Mesenchymal stem cell (in vitro differentiated cells and primary cell): ENCODE results near the gene RIC1.

Experiments used
- DNase-seq: peaks from one replicate; pipeline ENCODE4 v3.0.0-alpha.2; 2013
- H2AFZ ChIP-seq: one replicate; pipeline ENCODE4 v1.6.1; 2013; ENCODE audit warnings: low read depth, mild to moderate bottlenecking, control low read depth, inconsistent platforms, low read length, moderate library complexity
- H2AK5ac ChIP-seq: 2 replicates; pipeline ENCODE4 v1.6.1; 2013; ENCODE audit warnings: low read length, moderate library complexity, mild to moderate bottlenecking, inconsistent platforms; ENCODE audit not compliant: severe bottlenecking
- H2BK120ac ChIP-seq: one replicate; pipeline ENCODE4 v1.6.1; 2013; ENCODE audit warnings: low read depth, mild to moderate bottlenecking, inconsistent platforms, low read length, moderate library complexity
- H2BK12ac ChIP-seq, 2 experiments: one replicate each; pipeline ENCODE4 v1.6.1; 2013; ENCODE audit warnings: inconsistent platforms in 2 of 2, low read length in 2 of 2, mild to moderate bottlenecking in 2 of 2, moderate library complexity in 2 of 2, control low read depth in 1 of 2
- H2BK15ac ChIP-seq: one replicate; pipeline ENCODE4 v1.6.1; 2013; ENCODE audit warnings: mild to moderate bottlenecking, low read depth, inconsistent platforms; ENCODE audit not compliant: poor library complexity, severe bottlenecking
- H2BK5ac ChIP-seq: 2 replicates; pipeline ENCODE4 v1.6.1; 2013; ENCODE audit warnings: low read depth, mild to moderate bottlenecking, low read length, control low read depth, inconsistent platforms; ENCODE audit not compliant: poor library complexity, severe bottlenecking
- H3K14ac ChIP-seq, 2 experiments: one replicate each; pipeline ENCODE4 v1.6.1; 2013; ENCODE audit warnings: inconsistent platforms in 2 of 2, low read length in 2 of 2, control low read depth in 1 of 2, mild to moderate bottlenecking in 1 of 2, moderate library complexity in 1 of 2
- H3K18ac ChIP-seq, 2 experiments: one replicate each; pipeline ENCODE4 v1.6.1; 2013; ENCODE audit warnings: inconsistent platforms in 2 of 2, low read length in 2 of 2, control low read depth in 1 of 2, low read depth in 1 of 2, mild to moderate bottlenecking in 1 of 2
- H3K23ac ChIP-seq, 2 experiments: one replicate each; pipeline ENCODE4 v1.6.1; 2013; ENCODE audit warnings: inconsistent platforms in 2 of 2, low read length in 2 of 2, mild to moderate bottlenecking in 2 of 2, moderate library complexity in 2 of 2, control low read depth in 1 of 2
- H3K27ac ChIP-seq: 2 replicates; pipeline ENCODE4 v1.5.1; 2013; ENCODE audit warnings: mild to moderate bottlenecking, moderate library complexity, low read length, control low read depth, inconsistent platforms; ENCODE audit not compliant: poor library complexity, severe bottlenecking
- H3K27me3 ChIP-seq, 2 experiments: 2 replicates each; pipeline versions ENCODE4 v1.6.1 to v1.7.0; 2013; ENCODE audit warnings: low read length in 2 of 2, mild to moderate bottlenecking in 2 of 2, moderate library complexity in 2 of 2, control low read depth in 1 of 2, inconsistent platforms in 1 of 2; ENCODE audit not compliant: control insufficient read depth in 1 of 2, insufficient read depth in 1 of 2
- H3K36me3 ChIP-seq, 2 experiments: 2 replicates each; pipeline versions ENCODE4 v1.6.1 to v1.7.0; 2013; ENCODE audit warnings: low read length in 2 of 2, control low read depth in 1 of 2, inconsistent platforms in 1 of 2, low read depth in 1 of 2, mild to moderate bottlenecking in 1 of 2; ENCODE audit not compliant: insufficient read depth in 2 of 2, control insufficient read depth in 1 of 2
- H3K4ac ChIP-seq, 2 experiments: one replicate each; pipeline ENCODE4 v1.6.1; 2013; ENCODE audit warnings: inconsistent platforms in 2 of 2, low read length in 2 of 2, mild to moderate bottlenecking in 2 of 2, moderate library complexity in 2 of 2, control low read depth in 1 of 2, low read depth in 1 of 2
- H3K4me1 ChIP-seq: 2 replicates; pipeline ENCODE4 v1.6.1; 2013; ENCODE audit warnings: low read depth, low read length, control low read depth; ENCODE audit not compliant: control insufficient read depth, insufficient read depth
- H3K4me2 ChIP-seq: 2 replicates; pipeline ENCODE4 v1.6.1; 2013; ENCODE audit warnings: low read length, mild to moderate bottlenecking, inconsistent platforms; ENCODE audit not compliant: poor library complexity, severe bottlenecking
- H3K4me3 ChIP-seq, 2 experiments: 2 replicates each; pipeline versions ENCODE4 v1.5.1 to v1.7.0; 2013; ENCODE audit warnings: low read length in 2 of 2, mild to moderate bottlenecking in 2 of 2, control low read depth in 1 of 2, low read depth in 1 of 2; ENCODE audit not compliant: insufficient read depth in 1 of 2
- H3K79me1 ChIP-seq: replicated peaks from 2 replicates; pipeline ENCODE4 v1.6.1; 2013; ENCODE audit warnings: mild to moderate bottlenecking, control low read depth, low read length, inconsistent platforms; ENCODE audit not compliant: poor library complexity, severe bottlenecking
- H3K9ac ChIP-seq: 2 replicates; pipeline ENCODE4 v1.7.0; 2013; ENCODE audit warnings: mild to moderate bottlenecking, low read length, moderate library complexity
- H3K9me3 ChIP-seq: 2 replicates; pipeline ENCODE4 v1.7.0; 2013; ENCODE audit warnings: mild to moderate bottlenecking, low read length; ENCODE audit not compliant: control insufficient read depth
- H4K8ac ChIP-seq: one replicate; pipeline ENCODE4 v1.6.1; 2013; ENCODE audit warnings: inconsistent platforms, mild to moderate bottlenecking, low read length, moderate library complexity
- H4K91ac ChIP-seq: one replicate; pipeline ENCODE4 v1.6.1; 2013; ENCODE audit warnings: mild to moderate bottlenecking, low read length, inconsistent platforms
- WGBS: methylation state at CpG from one replicate; pipeline ENCODE4 v1.1.7; 2013; ENCODE audit warnings: mixed read lengths; 5-methylcytosine and 5-hydroxymethylcytosine counted together

Gene RIC1

DNA sequence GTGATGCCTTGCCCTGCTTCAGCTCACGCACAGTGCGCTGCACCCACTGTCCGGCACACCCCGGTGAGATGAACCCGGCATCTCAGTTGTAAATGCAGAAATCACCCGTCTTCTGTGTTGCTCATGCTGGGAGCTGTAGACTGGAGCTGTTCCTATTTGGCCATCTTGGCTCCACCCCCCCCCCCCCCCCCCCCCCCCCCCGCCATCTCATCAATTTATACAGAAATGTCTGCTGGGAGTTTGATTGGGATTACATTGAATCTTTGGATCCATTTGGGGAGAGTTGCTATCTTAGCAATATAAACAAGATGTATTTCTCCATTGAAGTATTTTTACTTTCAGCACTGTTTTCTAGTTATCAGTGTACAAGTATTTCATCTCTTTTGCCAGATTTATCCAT lies 55.2 kb downstream of the RIC1 start:
- no peak overlapping the region for H4K8ac ChIP-seq
- no peaks in the 10 kb centered on the region for H3K9me3 ChIP-seq
- WGBS = 100% methylated on average over 3 of the region's 7 CpGs
- no peak overlapping the region for H3K9ac ChIP-seq
- peaks cover 1% of the 10 kb centered on the region for H3K79me1 ChIP-seq
- no peak overlapping the region for H3K14ac ChIP-seq
- no peak overlapping the region for H3K4ac ChIP-seq
- H3K18ac ChIP-seq = no peak overlapping the region
- no peak overlapping the region for H3K4me2 ChIP-seq
- H3K27me3 ChIP-seq = no peaks in the 10 kb centered on the region
- H3K27ac ChIP-seq = no peak overlapping the region
- H3K4me3 ChIP-seq = no peak overlapping the region
- no peak overlapping the region for H2AK5ac ChIP-seq
- H2BK15ac ChIP-seq = no peak overlapping the region
- no peak overlapping the region for H2AFZ ChIP-seq
- H4K91ac ChIP-seq = no peak overlapping the region
- H3K23ac ChIP-seq = no peak overlapping the region
- DNase-seq = no peak
- H2BK12ac ChIP-seq = no peak overlapping the region
- H3K4me1 ChIP-seq = no peaks in the 10 kb centered on the region
- no peak overlapping the region for H2BK120ac ChIP-seq
- H3K36me3 ChIP-seq = peaks cover 0 to 8% of the 10 kb centered on the region in 2 experiments
- H2BK5ac ChIP-seq = no peak overlapping the region

DNA sequence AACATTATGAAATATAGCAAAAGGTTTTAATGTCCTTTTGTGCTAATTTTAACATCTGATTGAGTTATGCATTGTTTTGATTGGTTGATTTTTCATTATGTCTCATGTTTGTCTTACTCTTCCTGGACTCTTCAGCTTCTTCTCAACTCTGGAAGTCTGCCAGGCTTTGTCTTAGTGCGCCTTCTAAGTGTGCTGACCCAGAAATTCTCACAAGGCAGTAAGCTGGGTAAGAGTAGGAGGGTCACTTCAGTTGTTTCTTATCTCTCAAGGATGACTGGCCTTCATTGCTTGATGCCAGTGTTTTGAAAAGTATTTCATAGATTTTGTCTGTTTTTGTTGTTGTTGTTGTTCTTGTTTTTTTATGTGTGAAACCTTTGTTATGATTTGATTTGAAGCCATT lies 59.2 kb downstream of the RIC1 start:
- Histone ChIP-seq H3K4me1 (no peaks in the 10 kb centered on the region), H3K36me3 (peaks cover 5 to 8% of the 10 kb centered on the region in 2 experiments), H3K18ac (no peak overlapping the region), H3K4ac (no peak overlapping the region), H2BK15ac (no peak overlapping the region), H3K4me3 (no peak overlapping the region), H3K14ac (no peak overlapping the region), H2BK120ac (no peak overlapping the region), H3K79me1 (peaks cover 1% of the 10 kb centered on the region), H3K9ac (no peak overlapping the region), H3K4me2 (no peak overlapping the region), H3K27ac (no peak overlapping the region), H2BK5ac (no peak overlapping the region), H2AFZ (no peak overlapping the region), H4K91ac (no peak overlapping the region), H2BK12ac (no peak overlapping the region), H3K27me3 (no peaks in the 10 kb centered on the region), H3K9me3 (no peaks in the 10 kb centered on the region), H4K8ac (no peak overlapping the region), H3K23ac (no peak overlapping the region), H2AK5ac (no peak overlapping the region)
- DNase-seq = no peak
- WGBS = 0% methylated on average over 1 of the region's 1 CpG

DNA sequence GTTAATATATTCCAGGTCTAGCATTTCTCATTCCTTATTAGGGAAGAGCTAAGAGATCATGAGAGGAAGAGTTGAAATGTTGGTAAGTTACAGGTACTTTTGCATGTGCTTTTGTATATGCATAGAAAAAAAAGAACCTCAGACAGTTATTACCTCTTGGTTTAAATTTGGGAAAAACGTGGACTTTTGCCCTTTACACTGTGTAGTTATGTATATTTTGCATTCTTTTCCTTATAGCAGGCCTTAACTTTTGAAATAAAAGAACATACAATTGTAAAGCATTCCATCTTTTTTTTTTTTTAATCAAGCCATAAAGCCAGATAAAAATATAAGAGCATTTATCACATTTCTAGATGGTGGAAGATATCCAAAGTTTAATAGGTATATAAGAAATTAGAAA lies 61.4 kb downstream of the RIC1 start:
- H3K4me3 ChIP-seq = no peak overlapping the region
- no peaks in the 10 kb centered on the region for H3K4me1 ChIP-seq
- DNase-seq = no peak
- H2AFZ ChIP-seq = no peak overlapping the region
- H3K4ac ChIP-seq = no peak overlapping the region
- no peak overlapping the region for H3K9ac ChIP-seq
- H3K14ac ChIP-seq = no peak overlapping the region
- WGBS = no CpG with 5 or more reads among the region's 1 CpG
- peaks cover 0 to 24% of the 10 kb centered on the region in 2 experiments for H3K36me3 ChIP-seq
- H3K79me1 ChIP-seq = peaks cover 1% of the 10 kb centered on the region
- H3K9me3 ChIP-seq = no peaks in the 10 kb centered on the region
- H4K8ac ChIP-seq = no peak overlapping the region
- no peak overlapping the region for H2BK120ac ChIP-seq
- no peak overlapping the region for H2BK15ac ChIP-seq
- no peaks in the 10 kb centered on the region for H3K27me3 ChIP-seq
- H4K91ac ChIP-seq = no peak overlapping the region
- H2BK5ac ChIP-seq = no peak overlapping the region
- no peak overlapping the region for H3K4me2 ChIP-seq
- H2BK12ac ChIP-seq = no peak overlapping the region
- H2AK5ac ChIP-seq = no peak overlapping the region
- no peak overlapping the region for H3K23ac ChIP-seq
- no peak overlapping the region for H3K27ac ChIP-seq
- H3K18ac ChIP-seq = no peak overlapping the region

DNA sequence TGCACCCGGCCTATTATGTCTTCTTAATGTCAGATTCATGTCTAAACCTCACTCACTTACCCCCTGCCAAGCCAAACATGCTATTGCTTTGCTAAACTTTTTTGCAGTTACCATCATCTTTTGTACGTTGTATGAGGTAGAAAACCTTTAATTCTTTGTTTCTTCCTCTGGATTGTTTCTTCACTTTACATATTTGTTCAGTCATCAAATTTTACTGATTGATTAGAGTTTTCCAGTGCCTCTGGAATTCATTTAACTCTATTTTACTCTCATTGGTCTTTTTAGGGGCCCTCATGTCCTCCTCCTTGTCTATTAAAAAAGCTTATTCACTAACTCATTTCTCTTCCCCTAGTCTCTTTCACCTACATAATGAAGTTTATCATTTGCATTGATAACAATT lies 67.0 kb downstream of the RIC1 start:
- no peak overlapping the region for H2BK5ac ChIP-seq
- no peaks in the 10 kb centered on the region for H3K9me3 ChIP-seq
- no peak for DNase-seq
- H2BK120ac ChIP-seq = no peak overlapping the region
- H3K23ac ChIP-seq = no peak overlapping the region
- H3K9ac ChIP-seq = no peak overlapping the region
- no peak overlapping the region for H2BK15ac ChIP-seq
- H2AFZ ChIP-seq = no peak overlapping the region
- H3K4me1 ChIP-seq = peaks cover 2% of the 10 kb centered on the region
- no peak overlapping the region for H3K27ac ChIP-seq
- WGBS = 57% methylated on average over 1 of the region's 2 CpGs
- no peak overlapping the region for H3K4ac ChIP-seq
- no peak overlapping the region for H2BK12ac ChIP-seq
- no peak overlapping the region for H4K91ac ChIP-seq
- H3K18ac ChIP-seq = no peak overlapping the region
- peaks cover 9% of the 10 kb centered on the region for H3K79me1 ChIP-seq
- H2AK5ac ChIP-seq = no peak overlapping the region
- peaks cover 0 to 28% of the 10 kb centered on the region in 2 experiments for H3K36me3 ChIP-seq
- H3K4me3 ChIP-seq = no peak overlapping the region
- H4K8ac ChIP-seq = no peak overlapping the region
- no peak overlapping the region for H3K14ac ChIP-seq
- no peak overlapping the region for H3K4me2 ChIP-seq
- no peaks in the 10 kb centered on the region for H3K27me3 ChIP-seq
